Aorta (tissue), 5 donors: ENCODE results near the gene THADA. TPM values are rescaled to one million over a fixed set of nuclear protein-coding genes. Genes with fewer than 3 reads are reported as not detected.

ENCODE experiments used
- ATAC-seq: fragments of 200-7000 bp; cut with Tn5 transposase; one replicate; pipeline ENCODE4 v1.9.1; 2022; ENCODE audit warnings: moderate library complexity; ENCODE audit not compliant: low FRiP score
- DNase-seq, 2 donors: peaks; one replicate each; pipeline ENCODE4 v3.0.0-alpha.2; 2020
- H3K27ac ChIP-seq, 2 donors: one replicate each; pipeline ENCODE4 v1.5.1; 2013; ENCODE audit warnings: low read length in 2 of 2, mild to moderate bottlenecking in 2 of 2, moderate library complexity in 2 of 2, control low read depth in 1 of 2, inconsistent platforms in 1 of 2, low read depth in 1 of 2
- H3K27me3 ChIP-seq, 2 donors: one replicate each; pipeline ENCODE4 v1.6.1; 2013; ENCODE audit warnings: control low read depth in 1 of 2, low read length in 1 of 2, mild to moderate bottlenecking in 1 of 2, moderate library complexity in 1 of 2; ENCODE audit not compliant: insufficient read depth in 2 of 2, control insufficient read depth in 1 of 2
- H3K36me3 ChIP-seq, 2 donors: one replicate each; pipeline ENCODE4 v1.6.1; 2013; ENCODE audit warnings: control low read depth in 1 of 2, low read length in 1 of 2, mild to moderate bottlenecking in 1 of 2; ENCODE audit not compliant: insufficient read depth in 2 of 2, control insufficient read depth in 1 of 2
- H3K4me1 ChIP-seq, 2 donors: one replicate each; pipeline ENCODE4 v1.6.1; 2013; ENCODE audit warnings: low read length in 2 of 2, control low read depth in 1 of 2, mild to moderate bottlenecking in 1 of 2, moderate library complexity in 1 of 2; ENCODE audit not compliant: insufficient read depth in 2 of 2, control insufficient read depth in 1 of 2
- H3K4me3 ChIP-seq, 2 donors: one replicate each; pipeline ENCODE4 v1.5.1; 2013; ENCODE audit warnings: low read length in 2 of 2, control low read depth in 1 of 2, mild to moderate bottlenecking in 1 of 2
- H3K9me3 ChIP-seq: one replicate; pipeline ENCODE4 v1.6.1; 2013; ENCODE audit warnings: mild to moderate bottlenecking, low read length; ENCODE audit not compliant: control insufficient read depth
- WGBS, 2 donors: extraction: QIAGEN DNeasy Blood & Tissue Kit; methylation state at CpG; one replicate each; pipeline ENCODE4 v1.1.7; 2013; 5-methylcytosine and 5-hydroxymethylcytosine counted together
- intact Hi-C, 2 donors: fragments of 100-400 bp; cut with DNase I; formaldehyde crosslinking; loops; one replicate each; pipeline versions ENCODE4 v1.14.2 to v1.15.0; 2022
- polyA plus RNA-seq, 2 donors: library from polyadenylated mRNA; stranded (reverse); fragments of 200-250 nt; gene quantifications; one replicate each; pipeline ENCODE4 v1.2.3, GENCODE V29; 2013
- total RNA-seq, 2 donors: library from RNA; stranded (reverse); fragmentation: NEBNext Ultra II Directional; extraction: Animal tissue kit (Norgen Biotek cat#: 25700); gene quantifications; one replicate each; pipeline ENCODE4 v1.2.1, GENCODE V29; 2021
- donor health status: healthy with polysubstance abuse.
- donor health status: Bipolar disorder and iron deficiency.
- donor health status: DM: no; HTN: no; CAD: no.
- donor health status: DM: no; HTN: no; CAD: no.
- donor health status: DM: yes; HTN: yes; CAD: no.

Gene THADA
- total and polyA plus RNA-seq, 4 donors: 12.4 to 38.5 (median 25.0) TPM

DNA sequence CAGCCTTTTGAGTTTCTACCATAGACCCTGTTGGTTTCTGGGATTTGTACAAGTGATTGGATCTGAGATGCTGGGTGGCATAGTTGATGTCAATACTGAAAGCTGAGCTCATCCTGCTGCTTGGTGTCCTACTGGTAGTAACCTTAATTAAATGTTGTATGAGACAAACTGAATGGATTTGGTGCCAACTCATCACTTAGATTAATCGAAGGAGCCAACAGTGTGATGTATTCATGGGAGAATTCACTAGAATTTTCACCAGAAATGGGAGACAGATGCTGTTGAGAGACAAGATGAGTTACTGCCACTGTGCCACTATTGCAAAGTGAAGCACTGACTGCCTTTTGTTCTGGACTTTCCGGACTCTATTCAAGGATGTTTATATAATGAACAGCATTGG, 158.5 kb downstream of the THADA start:
- Histone ChIP-seq H3K4me1 (peaks cover 0 to 2% of the 10 kb centered on the region in 2 donors), H3K36me3 (no peaks in the 10 kb centered on the region), H3K27me3 (no peaks in the 10 kb centered on the region), H3K27ac (no peak overlapping the region), H3K4me3 (no peak overlapping the region), H3K9me3 (no peaks in the 10 kb centered on the region)
- 92 to 95% methylated on average over 2 of the region's 2 CpGs for WGBS, 2 donors
- DNase-seq: no peak
- no peak for ATAC-seq
- intact Hi-C loops: no loop called here

DNA sequence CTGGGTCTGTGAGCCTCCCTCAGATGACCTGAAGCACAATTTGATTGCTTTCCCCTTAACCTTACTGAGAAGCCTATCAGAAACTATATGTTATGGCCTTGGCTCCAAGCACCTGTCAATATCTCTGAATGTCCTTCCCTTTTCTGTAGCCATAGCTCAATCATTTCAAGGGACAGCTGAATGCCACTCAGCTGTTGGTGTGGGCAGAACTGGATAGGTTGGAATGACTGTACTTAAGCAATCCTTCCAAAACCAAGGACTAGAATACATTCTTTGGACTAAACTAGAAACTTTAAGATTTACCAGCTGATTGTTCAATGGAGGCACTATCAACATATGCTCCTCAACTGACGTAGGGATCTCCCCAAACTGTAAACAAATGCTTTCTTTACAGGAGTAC, 159.4 kb downstream of the THADA start:
- Histone ChIP-seq H3K27ac (no peak overlapping the region), H3K4me3 (no peak overlapping the region), H3K27me3 (no peaks in the 10 kb centered on the region), H3K9me3 (no peaks in the 10 kb centered on the region), H3K36me3 (no peaks in the 10 kb centered on the region), H3K4me1 (peaks cover 0 to 2% of the 10 kb centered on the region in 2 donors)
- WGBS, 2 donors: 97% methylated on average over 1 of the region's 1 CpG
- ATAC-seq (no peak), DNase-seq (no peak)
- intact Hi-C loops: no loop called here

DNA sequence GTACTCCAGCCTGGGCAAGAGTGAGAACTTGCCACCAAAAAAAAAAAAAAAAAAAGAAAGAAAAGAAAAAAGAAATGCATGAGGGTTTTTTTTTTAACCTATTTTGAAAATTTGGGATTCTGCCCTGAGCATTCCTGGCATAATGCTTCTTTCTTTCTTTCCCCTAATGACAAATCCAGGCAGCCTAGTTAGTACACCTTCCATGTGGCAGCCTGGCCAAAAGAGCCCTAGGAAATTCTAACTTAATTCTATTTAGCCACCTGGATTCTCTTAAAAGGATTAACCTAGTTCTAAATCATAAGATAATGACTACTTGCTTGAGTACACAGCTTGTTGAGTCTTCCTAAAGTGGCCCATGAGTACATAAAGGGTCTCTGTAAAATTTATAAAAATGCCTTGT, 160.1 kb downstream of the THADA start:
- Histone ChIP-seq H3K27me3 (no peaks in the 10 kb centered on the region), H3K9me3 (no peaks in the 10 kb centered on the region), H3K27ac (no peak overlapping the region), H3K4me3 (no peak overlapping the region), H3K36me3 (no peaks in the 10 kb centered on the region), H3K4me1 (peaks cover 0 to 2% of the 10 kb centered on the region in 2 donors)
- DNase-seq: no peak
- intact Hi-C loops: no loop called here
- ATAC-seq: no peak

DNA sequence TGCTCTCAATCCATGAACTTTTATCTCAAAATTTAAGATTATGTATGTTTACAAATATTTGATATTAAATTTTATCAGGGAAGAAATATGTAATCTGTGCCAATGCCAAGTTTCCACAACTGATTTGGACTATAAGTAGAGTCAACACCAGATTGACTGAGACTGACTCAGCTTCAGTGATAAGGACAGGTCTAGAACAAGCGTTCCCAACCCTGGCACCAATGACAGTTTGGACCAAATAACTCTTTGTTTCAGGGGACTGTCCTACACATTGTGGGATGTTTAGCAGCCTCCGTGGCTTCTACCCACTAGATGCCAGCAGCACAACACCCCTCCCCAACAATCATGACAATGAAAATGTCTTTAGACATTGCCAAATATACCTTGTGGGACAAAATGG, 165.3 kb downstream of the THADA start:
- no peaks in the 10 kb centered on the region for H3K36me3 ChIP-seq
- intact Hi-C loops: no loop called here
- H3K4me3 ChIP-seq: no peak overlapping the region
- peak overlapping the region in 1 of 2 donors; percentile 57 for H3K27ac ChIP-seq
- DNase-seq (no peak), ATAC-seq (no peak)
- WGBS, 2 donors: 3 to 11% methylated on average over 2 of the region's 2 CpGs
- peaks cover 2 to 10% of the 10 kb centered on the region in 2 donors for H3K4me1 ChIP-seq
- no peaks in the 10 kb centered on the region for H3K27me3 ChIP-seq
- H3K9me3 ChIP-seq: no peaks in the 10 kb centered on the region

DNA sequence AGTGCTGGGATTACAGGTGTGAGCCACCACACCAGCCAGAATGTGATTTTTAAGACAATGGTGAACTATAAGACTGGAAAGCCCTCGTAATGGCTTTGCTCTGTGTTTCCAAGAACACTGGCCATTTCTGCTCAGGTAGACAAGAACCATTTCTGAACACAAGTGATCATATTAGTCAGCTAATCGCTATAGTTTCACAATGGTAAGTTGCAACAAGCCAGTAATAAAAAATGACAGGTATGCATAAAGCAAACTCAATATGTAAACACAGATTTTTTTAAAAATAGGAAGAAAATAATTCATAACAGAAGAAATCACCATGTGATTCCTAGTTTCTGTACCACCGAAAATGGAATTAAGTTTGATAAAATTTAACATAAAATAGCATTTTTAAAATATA, 166.5 kb downstream of the THADA start:
- Histone ChIP-seq H3K9me3 (no peaks in the 10 kb centered on the region), H3K4me3 (no peak overlapping the region), H3K27ac (no peak overlapping the region), H3K4me1 (peaks cover 5 to 13% of the 10 kb centered on the region in 2 donors), H3K27me3 (no peaks in the 10 kb centered on the region), H3K36me3 (no peaks in the 10 kb centered on the region)
- 93% methylated on average over 3 of the region's 3 CpGs for WGBS, 2 donors
- intact Hi-C loops: no loop called here
- ATAC-seq: no peak
- DNase-seq: no peak

DNA sequence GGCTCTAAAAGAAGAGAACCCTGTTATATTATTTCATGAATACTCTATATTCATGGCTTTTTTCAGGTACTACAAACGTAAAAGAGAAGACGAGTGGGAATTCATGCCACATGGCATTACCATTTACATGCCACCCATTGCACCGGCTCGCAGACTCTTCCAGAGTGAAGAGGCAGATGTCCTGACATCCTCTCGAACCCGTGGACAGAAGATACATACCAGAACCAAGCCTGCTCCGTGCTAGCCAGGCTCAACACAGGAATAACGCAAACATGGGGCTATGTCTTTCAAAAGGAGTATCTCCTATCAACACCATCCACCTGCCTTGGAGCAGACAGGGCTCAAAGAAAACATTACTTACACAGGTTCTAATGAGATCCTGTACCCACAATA, 168.8 kb downstream of the THADA start:
- H3K36me3 ChIP-seq: no peaks in the 10 kb centered on the region
- peak overlapping the region; percentile 8 to 25 for H3K27ac ChIP-seq
- ATAC-seq: no peak
- H3K9me3 ChIP-seq: no peaks in the 10 kb centered on the region
- H3K4me1 ChIP-seq: peaks cover 5 to 13% of the 10 kb centered on the region in 2 donors
- no peak for DNase-seq
- H3K4me3 ChIP-seq: no peak overlapping the region
- intact Hi-C loops: no loop called here
- H3K27me3 ChIP-seq: no peaks in the 10 kb centered on the region
- WGBS, 2 donors: 78 to 80% methylated on average over 8 of the region's 8 CpGs

DNA sequence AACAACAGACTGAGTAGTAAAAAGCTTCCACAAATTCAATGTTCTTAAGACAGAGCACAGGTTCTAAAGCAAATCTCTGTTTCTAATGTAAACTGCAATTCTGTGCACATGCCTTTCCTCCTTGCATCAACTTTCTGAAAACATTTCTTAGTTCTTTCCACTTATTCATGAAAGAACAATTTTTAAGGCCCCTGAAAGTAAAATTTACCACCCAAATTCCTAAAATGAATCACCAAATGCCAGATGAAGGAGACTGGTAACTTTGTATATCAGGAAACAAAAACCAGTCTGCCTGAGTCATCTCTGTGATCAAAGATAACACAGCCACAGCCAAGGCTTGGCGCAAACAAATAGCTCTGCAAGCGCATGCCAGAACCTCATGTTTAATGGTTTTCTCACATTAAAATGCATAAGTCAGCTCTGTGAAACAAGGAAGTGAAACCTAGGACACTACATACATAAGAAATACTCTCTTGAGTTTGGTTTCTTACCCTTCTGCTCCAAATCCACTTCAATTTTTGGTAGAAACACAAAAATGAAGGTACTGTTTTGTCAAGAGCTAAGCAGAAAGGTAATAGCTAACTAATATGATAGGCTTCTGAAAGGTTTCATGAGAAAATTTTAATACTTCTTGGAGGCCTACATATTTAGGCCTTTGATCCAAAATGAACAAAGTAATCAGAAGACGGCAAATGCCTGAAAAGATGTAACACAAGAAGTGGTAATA, 169.4 kb downstream of the THADA start:
- Histone ChIP-seq H3K9me3 (no peaks in the 10 kb centered on the region), H3K4me3 (no peak overlapping the region), H3K27me3 (no peaks in the 10 kb centered on the region), H3K4me1 (peaks cover 5 to 13% of the 10 kb centered on the region in 2 donors), H3K27ac (peak overlapping the region in 1 of 2 donors; percentile 8), H3K36me3 (no peaks in the 10 kb centered on the region)
- intact Hi-C loops: no loop called here
- ATAC-seq (peak; percentile 76), DNase-seq (peak; percentile 75 to 82)
- WGBS, 2 donors: 5 to 12% methylated on average over 3 of the region's 3 CpGs

DNA sequence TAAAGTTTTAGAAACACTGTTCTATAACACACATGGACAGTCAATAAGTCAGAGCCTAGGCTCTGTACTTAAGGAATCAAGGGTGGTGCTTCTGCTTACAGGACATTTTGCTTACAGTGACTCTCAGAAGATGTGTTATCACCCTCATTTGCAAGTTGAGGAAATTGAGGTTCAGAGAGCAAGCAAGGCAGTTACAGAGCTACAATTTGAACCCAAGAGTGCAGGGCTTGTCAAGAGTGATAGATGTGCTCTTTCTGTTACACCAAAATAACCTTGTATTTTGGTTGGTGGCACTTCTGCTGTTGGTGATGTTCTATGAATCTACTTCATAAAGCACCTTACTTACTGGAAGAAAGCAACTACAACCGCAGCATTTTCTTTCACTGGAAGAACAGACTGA, 170.2 kb downstream of the THADA start:
- peaks cover 5 to 18% of the 10 kb centered on the region in 2 donors for H3K4me1 ChIP-seq
- H3K27ac ChIP-seq: peak overlapping the region; percentile 76 to 79
- no peak for ATAC-seq
- no peaks in the 10 kb centered on the region for H3K36me3 ChIP-seq
- H3K27me3 ChIP-seq: no peaks in the 10 kb centered on the region
- 36 to 53% methylated on average over 1 of the region's 1 CpG for WGBS, 2 donors
- H3K4me3 ChIP-seq: no peak overlapping the region
- intact Hi-C loops: no loop called here
- DNase-seq: no peak
- H3K9me3 ChIP-seq: no peaks in the 10 kb centered on the region
